Posterior vena cava (tissue), 2 donors: ENCODE data around the gene GGT7. TPM values are rescaled to one million over a fixed set of nuclear protein-coding genes. Genes with fewer than 3 reads are reported as not detected.
"Not testable (repeated sequence)": the region's sequence is repeated elsewhere in the genome, so short reads cannot be mapped to it uniquely, and the experiment has no call there.

Experiments used
- DNase-seq: peaks from one replicate; pipeline ENCODE4 v3.0.0-alpha.2; 2020; ENCODE audit warnings: low spot score
- intact Hi-C, 2 donors: fragments of 100-400 bp; cut with DNase I; formaldehyde crosslinking; loops; one replicate each; pipeline versions ENCODE4 v1.14.1 to v1.14.2; 2022 to 2023
- total RNA-seq, 2 donors: library from RNA; stranded (reverse); fragmentation: NEBNext Ultra II Directional; extraction: Animal tissue kit (Norgen Biotek cat#: 25700); gene quantifications; one replicate each; pipeline ENCODE4 v1.2.1, GENCODE V29; 2021
- donor health status: DM: yes; HTN: yes; CAD: no.
- donor health status: DM: yes; HTN: yes; CAD: no.

Gene GGT7
- total RNA-seq, 2 donors from 2014 or later: 11.1 to 11.8 TPM

DNA sequence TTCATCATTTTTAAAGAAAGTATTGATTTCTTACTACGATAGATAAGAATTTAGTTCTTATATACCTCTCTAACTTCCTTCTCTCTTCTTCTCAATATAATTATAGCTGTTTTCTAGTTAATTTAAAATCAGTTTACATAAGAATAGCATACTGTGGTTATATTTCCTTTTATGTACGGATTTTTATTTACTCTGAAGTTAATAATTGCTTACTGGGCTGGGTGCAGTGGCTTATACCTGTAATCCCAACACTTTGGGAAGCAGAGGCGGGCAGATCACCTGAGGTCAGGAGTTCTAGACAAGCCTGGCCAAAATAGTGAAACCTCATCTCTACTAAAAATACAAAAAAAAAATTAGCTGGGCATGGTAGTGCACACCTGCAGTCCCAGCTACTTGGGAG, 13.5 kb upstream of the GGT7 start:
- no peak for DNase-seq
- intact Hi-C loops: no loop called here

DNA sequence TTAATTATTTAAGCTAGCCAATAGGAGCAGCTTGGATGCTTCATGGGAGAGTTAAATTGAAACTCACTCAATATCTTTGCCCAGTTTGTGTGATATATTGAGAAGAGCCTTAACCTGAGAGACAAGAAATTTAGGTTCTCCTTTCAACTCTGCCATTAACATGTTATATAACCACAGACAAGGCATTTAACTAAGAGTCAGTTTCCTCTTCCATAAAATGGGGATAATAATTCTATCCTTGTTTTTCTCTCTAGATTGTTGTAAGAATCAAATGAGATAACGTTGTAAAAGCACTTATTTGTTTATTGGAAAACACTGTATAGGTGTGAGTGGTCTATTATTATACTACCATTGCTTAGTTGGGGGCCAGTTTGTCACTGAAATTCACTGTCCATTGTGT, 11.6 kb upstream of the GGT7 start:
- DNase-seq: no peak
- intact Hi-C loops: no loop called here

DNA sequence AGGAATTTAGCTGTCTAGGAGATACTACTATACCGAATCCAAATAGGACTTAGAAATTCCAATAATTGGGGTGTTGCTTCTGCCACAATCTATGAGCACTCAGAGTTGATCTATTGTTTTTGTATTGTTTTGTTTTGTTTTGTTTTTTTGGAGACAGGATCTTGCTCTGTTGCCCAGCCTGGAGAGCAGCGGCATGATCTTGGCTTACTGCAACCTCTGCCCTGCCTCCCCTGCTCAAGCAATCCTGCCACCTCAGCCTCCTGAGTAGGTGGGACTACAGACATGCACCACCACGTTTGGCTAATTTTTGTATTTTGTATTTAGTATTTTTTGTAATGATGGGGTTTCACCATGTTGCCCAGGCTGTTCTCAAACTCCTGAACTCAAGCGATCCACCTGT, 11.2 kb upstream of the GGT7 start:
- no peak for DNase-seq
- intact Hi-C loops: no loop called here

DNA sequence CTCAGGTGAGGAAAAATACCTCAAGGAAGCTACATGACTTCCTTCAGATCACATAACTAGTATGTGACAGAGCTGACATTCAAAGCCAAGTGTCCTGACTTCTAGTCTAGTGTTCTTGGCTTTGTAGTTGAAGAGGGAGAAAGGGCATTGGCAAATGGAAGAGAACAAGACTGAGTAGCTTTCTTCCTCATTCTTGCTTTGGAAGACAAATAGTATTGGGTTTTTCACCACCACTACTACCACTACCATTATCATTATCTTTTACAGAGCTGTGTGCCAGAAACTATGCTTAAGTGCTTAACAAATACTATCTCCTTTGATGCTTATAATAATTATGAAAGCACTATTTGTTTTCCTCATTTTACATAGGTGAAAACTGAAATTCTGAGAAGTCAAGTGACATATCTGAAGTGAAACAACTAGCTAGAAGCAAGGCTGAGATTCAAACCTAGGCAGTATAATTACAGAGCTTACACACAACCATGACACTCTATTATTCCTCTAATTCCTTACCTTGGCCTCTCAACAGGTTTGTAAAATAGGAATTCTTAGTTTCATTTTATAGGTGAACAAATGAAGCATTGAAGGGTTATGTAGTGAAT, 10.5 kb upstream of the GGT7 start:
- intact Hi-C loops: no loop called here
- DNase-seq: no peak

DNA sequence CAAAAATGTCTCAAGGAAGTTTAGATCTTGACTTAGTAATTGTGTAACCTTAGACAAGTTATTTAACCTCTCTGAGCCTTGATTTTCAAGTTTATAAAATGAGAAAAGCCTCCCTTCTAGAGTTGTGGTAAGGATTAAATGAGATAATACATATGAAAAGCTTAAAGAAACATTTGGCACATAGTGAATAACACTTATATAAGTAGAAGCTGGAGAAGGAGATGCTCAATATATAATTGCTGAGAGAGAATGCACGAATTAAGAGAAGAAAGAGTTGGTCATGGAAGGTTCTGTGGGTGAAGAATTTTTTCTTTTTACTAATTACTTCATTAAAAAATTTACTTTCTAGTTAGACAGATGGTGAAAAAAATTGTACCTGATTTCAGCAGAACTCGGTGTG, 9.0 kb upstream of the GGT7 start:
- DNase-seq: no peak
- intact Hi-C loops: no loop called here

GRCh38 chr20:34880971-34881370, 8.3 kb upstream of the GGT7 start:
- DNase-seq, intact Hi-C loops: not testable (repeated sequence)

GRCh38 chr20:34880215-34880850, 7.7 kb upstream of the GGT7 start:
- no peak for DNase-seq
- intact Hi-C loops: no loop called here

GRCh38 chr20:34876406-34877282, 4.0 kb upstream of the GGT7 start, which contains the start of gene ACSS2:
TSS of gene ACSS2 (plus strand) at chr20:34876612. CDS start at chr20:34876646, 34 bp downstream.
- intact Hi-C loops: loop anchor here in 1 of 2 donors (10.0 kb wide), 1 partner anchor 328 kb away; no protein-coding TSS in a partner anchor
- DNase-seq: peak; percentile 100

DNA sequence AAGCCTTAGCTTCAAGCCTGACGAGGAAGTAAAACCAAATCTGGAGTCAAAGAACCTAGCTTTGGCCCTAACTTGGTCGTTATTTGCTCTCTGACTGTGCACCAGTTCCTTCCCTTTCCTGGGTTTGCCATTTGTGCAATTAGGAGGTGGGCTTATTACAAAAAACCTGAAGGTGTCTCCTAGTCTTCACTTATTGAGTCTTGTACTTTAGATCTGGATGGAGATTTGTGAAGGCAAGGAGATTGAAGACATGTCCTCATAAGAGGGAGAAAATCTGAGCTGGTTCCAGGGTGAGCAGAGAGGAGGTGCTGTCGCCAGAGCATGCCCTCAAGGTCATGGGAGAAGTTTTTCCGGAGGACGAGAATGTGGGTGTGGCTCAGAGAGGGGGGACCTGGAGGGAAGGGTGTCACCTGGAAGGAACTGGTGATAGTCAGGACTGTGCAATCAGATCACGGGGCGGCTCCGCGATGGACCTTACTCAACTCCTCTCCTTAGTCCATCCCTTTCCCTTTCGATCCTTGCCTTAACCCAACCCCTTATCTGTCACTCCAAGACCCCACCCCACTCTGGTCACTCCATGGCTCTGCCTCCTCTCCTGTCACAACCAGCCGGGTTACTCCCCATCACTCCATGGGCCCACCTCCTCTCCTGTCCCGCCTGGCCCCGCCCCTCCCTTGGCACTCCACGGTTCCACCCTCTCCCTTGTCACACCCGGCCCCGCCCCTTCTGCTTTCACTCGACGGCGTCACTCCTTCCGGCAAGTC, 3.2 kb upstream of the GGT7 start:
- no peak for DNase-seq
- intact Hi-C loops: loop anchor here in 1 of 2 donors (2.0 to 10.0 kb wide), 2 partner anchors 79 to 329 kb away; partner anchors contain the start of genes GSS and MYH7B

- peak; percentile 87 for DNase-seq
- intact Hi-C loops: loop anchor here (2.0 to 10.0 kb wide), 3 partner anchors 78 to 331 kb away; partner anchors contain the start of genes GSS (in 1 of the 2) and MYH7B (in 1 of the 2)
These were observed 1.5 kb upstream of the GGT7 start for GRCh38 chr20:34874094-34874654.

- intact Hi-C loops: loop anchor here (2.0 to 10.0 kb wide), 3 partner anchors 79 to 331 kb away; partner anchors contain the start of genes GSS (in 1 of the 2) and MYH7B (in 1 of the 2)
- DNase-seq: no peak
These were observed 982 bp upstream of the GGT7 start for GRCh38 chr20:34873583-34874093.

GRCh38 chr20:34871966-34872621, 562 bp downstream of the GGT7 start:
- DNase-seq: no peak
- intact Hi-C loops: loop anchor here (5.0 to 10.0 kb wide), 2 partner anchors 80 to 333 kb away; no protein-coding TSS in a partner anchor

- no peak for DNase-seq
- intact Hi-C loops: loop anchor here (5.0 to 10.0 kb wide), 2 partner anchors 81 to 333 kb away; no protein-coding TSS in a partner anchor
These were observed 1.2 kb downstream of the GGT7 start for GRCh38 chr20:34871320-34871926.

GRCh38 chr20:34864216-34864615, 8.4 kb downstream of the GGT7 start:
- no peak for DNase-seq
- intact Hi-C loops: no loop called here

DNA sequence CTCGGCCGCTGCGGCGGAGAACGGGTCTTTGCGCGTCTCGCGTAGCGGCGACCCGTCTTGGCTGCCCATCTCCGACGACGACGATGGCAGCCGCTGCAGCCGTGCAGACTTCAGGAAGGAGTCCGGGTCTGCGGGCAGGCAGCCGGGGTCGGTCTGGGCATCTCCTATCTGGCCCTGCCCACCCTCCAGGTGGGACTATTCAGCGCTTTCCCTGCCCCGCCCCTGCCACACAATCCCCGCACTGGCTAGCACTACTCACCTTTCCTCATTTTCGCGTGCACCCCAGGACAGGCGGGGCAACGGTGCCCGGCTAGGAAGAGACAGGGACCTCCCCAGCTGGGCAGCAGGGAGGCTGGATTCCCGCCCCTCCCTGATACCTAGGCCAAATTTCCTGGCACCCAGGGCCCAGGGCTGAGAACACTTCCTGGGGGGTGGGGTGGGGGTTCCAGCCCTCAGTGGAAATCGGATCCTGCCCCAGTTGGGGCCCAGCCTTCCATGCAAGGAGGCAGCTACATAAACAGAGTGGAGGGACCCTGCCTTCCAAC, 9.2 kb downstream of the GGT7 start:
- intact Hi-C loops: no loop called here
- DNase-seq: no peak

DNA sequence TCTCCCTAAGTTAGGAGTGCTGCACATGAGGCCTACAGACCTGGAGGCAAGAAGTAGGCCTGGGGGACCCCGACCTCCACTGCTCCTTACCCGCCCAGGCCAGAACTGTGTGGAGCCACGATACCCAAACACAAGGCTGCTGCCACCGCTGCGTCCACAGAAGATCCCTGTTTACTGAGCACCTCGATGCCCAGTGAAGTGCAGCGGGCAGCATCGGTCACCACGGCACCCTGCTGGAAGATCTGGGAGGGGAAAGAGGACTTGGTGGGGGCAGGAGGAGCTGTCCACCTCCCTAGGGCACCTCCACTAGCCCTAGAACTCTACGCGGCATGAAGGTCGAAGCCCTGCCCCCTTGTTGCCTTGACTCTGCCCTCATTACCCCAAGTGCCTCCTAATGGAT, 9.9 kb downstream of the GGT7 start:
- intact Hi-C loops: no loop called here
- DNase-seq: no peak

DNA sequence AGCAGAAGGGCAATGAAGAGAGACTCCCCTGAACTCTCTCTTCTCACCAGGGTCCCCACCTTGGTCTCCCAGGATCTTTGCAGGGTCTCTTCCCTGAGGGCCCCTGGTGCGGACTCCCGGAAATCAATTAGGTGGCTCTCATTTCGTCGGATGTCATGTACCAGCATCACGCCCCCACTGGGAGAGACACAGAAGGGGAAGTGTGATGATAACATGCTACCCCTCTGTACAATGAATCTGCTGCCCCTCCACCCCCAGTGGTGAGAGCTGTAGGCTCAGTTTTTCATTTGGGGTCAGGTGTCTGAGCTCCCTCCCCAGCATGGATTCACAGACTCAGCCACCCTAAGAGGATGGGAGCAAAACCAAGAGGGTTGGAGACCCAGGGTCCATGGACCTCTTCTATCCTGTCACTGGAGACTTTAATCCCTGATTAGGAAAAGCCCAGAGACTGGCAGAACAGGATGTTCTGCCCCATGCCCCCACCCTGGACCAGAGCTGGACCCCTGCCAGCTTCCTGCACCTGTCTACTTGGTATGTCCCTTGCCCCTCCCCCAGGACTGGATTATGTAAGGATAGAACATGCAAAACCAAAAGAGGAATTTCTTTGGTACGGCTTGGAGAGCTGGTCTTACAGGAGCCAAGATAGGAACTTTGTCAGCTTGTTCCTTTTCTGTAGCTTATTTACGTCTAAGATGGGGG, 11.1 kb downstream of the GGT7 start:
- intact Hi-C loops: no loop called here
- no peak for DNase-seq
